GM04503 (cell line): Measurements from ENCODE around the gene ANKS1B.
"Not testable (repeated sequence)": the region's sequence is repeated elsewhere in the genome, so short reads cannot be mapped to it uniquely, and the experiment has no call there.

Experiments
- DNase-seq: peaks from one replicate; pipeline ENCODE4 v3.0.0-alpha.2; 2012; ENCODE audit warnings: low read depth

The ANKS1B gene

DNA sequence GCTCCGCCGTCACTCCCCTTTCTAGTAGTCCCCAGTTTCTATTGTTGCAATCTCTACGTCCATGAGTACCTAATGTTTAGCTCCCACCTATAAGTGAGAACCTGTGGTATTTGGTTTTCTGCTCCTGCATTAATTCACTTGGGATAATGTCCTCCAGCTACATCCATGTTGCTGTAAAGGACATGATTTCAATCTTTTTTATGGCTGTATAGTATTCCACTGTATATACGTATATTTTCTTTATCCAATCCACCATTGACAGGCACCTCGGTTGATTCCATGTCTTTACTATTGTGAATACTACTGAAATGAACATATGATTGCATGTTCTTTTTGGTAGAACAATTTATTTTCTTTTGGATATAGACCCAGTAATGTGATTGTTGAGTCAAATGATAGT is 114.7 kb downstream of the ANKS1B start:
- no peak for DNase-seq

- no peak for DNase-seq
These were observed 123.0 kb downstream of the ANKS1B start for GRCh38 chr12:99861731-99862130.

DNA sequence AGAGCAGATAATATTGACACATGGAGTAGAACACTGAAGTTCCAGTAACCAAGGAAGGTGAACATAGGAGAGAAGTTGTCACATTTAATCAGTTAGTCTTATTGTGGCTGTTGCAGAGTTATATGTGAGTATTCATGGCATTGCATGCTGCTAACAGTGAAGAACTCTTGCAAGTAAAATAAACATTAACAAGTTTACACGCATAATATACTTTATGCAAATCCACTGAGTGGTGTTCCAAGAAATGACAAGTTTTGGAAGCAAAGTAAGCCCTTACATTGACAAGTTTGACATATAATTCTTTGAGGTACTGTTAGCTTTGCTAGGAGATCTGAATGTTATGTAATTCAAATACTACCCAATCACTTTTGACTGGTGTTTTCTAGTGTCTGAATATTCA is 125.6 kb downstream of the ANKS1B start:
- DNase-seq, result no peak

GRCh38 chr12:99852666-99853065 is 132.1 kb downstream of the ANKS1B start:
- no peak for DNase-seq

DNA sequence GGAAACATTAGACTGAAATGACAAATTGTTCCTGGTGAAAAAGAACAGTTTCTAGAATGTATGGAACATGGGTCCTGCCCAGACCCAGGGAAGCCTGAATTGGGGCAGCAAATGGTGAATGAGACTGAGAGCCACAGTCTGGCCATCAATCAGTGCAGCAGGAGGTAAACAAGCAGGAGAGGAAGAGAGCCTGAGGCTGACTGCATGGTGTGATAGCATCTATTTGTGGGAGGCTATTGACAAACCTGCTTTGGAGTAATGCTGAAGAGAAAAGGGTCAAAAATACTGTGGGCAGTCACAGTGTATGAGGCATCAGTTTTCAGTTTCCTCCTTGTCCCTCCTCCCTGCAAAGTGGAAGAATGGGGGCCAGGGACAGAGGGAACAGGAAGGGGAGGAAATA is 136.8 kb downstream of the ANKS1B start:
- no peak for DNase-seq

DNA sequence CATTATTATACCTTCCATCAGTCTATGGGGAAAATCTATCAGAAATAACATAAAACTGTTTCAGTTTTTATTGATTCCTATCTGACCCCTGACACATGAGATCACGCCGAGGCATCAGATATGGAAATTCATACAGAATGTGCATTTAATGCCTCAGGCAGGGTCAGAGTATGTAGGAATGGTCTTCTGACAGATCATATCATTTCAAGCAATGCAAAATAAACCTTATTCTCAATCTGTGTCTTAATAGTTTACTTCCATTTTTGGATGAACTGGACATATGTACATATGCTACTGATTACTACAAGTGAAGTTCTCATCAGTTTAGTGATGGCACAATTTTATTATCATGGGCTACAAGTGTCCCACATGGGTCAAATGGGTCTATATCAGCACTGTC is 150.0 kb downstream of the ANKS1B start:
- no peak for DNase-seq

GRCh38 chr12:99833397-99833796 is 151.3 kb downstream of the ANKS1B start:
- no peak for DNase-seq

- no peak for DNase-seq
These were observed 159.7 kb downstream of the ANKS1B start for GRCh38 chr12:99824900-99825542.

DNA sequence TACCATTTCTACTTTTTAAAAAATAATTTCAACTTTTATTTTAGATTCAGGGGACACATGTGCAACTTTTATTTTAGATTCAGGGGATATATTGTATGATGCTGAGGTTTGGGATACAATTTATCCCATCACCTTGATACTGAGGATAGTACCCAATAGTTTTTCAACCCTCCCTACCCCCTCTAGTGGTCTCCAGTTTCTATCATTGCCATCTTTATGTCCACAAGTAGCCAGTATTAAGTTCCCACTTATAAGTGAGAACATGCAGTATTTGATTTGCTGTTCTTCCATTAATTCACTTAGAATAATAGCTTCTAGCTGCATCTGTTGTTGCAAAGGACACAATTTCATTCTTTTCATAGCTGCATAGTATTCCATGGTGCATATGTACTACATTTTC is 162.5 kb downstream of the ANKS1B start:
- no peak for DNase-seq

- peak; percentile 2 for DNase-seq
These were observed 173.8 kb downstream of the ANKS1B start for GRCh38 chr12:99810718-99811593.

GRCh38 chr12:99809909-99810308 is 174.8 kb downstream of the ANKS1B start:
- no peak for DNase-seq

GRCh38 chr12:99806304-99806703 is 178.4 kb downstream of the ANKS1B start:
- DNase-seq, result no peak

GRCh38 chr12:99804715-99805114 is 180.0 kb downstream of the ANKS1B start:
- DNase-seq, result no peak

DNA sequence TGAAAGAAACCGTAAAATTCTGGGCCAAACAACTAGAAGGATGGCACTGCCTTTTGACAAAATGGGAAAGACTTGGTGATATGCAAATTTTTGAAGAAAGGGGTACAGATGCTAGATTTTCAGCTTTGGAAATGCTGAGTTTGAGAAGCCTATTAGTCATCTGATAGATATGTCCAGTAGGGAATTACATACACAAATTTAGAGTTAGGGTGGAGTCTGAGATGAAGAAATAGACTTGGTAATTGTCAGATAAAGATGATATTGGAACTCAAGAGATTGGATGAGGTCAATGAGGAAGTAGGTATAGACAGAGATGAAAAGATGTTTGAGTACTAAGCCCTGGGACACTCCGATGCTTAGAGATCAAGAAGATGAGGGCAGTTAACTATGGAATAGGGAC is 184.1 kb downstream of the ANKS1B start:
- DNase-seq, result no peak

DNA sequence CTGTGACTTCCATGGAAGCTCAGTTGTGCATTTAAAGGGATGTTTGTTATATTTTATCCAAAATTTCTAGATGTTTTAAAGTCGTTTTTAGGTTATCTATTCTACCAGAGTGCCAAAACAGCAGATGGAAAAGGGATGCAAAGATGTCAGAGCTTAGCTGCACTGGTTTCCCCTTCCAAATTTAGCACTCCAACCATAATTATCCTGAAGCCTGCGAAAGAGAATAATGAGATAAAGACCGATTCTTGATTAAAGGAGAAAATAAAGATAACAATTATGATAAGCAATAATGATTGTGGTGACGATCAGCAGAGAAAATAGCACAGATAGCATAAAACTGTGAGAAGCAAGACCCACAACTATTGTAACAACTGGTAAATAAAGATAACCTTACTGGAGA is 186.8 kb downstream of the ANKS1B start:
- DNase-seq, result not testable (repeated sequence)

DNA sequence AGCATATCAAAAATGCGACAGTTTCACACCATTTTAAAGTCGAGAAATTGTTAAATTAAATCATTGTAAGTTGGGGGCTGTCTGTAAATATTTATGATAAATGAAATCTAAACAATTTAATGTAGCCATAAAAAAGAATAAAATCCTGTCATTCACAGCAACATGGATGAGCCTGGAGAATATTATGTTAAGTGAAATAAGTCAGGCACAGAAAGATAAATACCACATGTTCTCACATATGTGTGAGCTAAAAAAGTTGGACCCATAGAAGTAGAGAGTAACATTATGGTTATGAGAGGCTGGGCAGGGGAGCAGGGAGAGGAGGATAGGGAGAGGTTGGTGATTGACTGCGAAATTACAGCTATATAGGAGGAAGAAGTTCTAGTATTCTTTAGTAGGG is 201.3 kb downstream of the ANKS1B start:
- DNase-seq, result no peak

GRCh38 chr12:99772274-99772673 is 212.5 kb downstream of the ANKS1B start:
- DNase-seq, result no peak

DNA sequence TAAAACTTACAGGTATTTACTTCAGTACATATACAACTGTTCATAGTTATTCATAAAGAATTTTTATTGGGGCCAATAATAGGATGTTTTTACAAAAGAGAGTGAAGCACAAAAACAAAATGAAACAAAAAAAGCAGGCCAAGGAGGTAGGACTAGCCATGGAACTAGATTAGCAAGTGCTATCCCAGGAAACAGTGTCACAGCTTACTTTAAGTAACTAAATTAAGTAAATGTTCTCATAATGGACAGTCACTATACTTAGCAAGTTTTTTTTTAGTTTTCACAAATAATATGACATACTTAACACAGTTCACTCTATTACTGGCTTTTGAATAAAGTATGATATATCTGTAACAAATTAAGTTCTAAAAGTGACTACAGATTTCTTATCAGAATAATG is 213.1 kb downstream of the ANKS1B start:
- no peak for DNase-seq

DNA sequence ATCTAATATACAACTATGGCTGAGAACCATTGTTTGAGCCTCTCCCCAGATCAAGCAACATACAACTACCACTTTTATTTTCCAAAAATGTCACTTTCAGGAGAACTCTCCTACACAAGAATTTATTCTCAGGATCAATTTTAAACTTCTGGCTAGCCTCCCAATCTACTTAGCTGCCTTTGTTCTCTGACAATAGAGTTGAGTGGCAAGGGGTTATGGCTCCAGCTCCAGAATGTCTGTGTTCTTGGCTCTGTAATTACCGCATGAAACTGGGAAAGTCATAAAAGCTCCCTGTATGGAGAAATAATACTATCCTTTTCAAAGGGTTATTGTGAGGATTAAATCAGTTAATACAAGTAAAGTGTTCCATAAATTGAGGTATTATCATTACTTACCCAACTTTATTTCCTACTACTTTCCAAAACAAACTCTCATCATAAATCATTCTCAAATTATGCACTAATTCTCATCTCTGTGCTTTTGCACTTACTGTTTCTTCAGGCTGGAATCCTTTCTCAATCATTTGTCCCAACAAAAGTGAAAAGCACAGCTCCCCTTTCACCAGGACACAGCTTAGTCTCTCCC is 215.2 kb downstream of the ANKS1B start:
- DNase-seq, result no peak

DNA sequence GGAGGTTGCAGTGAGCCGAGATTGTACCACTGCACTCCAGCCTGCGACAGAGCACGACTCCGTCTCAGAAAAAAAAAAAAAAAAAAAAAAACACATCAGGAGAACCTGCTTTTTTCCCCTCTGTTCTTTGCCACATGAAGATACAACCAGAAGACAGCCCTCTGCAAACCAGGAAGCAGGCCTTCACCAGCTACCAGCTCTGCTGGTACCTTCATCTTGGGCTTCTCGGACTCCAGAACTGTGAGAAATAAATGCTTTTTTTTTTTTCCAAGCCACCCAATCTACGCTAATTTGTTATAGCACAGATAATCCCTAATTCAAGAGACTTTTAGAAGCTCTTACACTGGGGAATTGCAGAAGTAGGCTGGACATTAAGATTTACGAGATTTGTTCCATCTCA is 216.0 kb downstream of the ANKS1B start:
- DNase-seq, result no peak

DNA sequence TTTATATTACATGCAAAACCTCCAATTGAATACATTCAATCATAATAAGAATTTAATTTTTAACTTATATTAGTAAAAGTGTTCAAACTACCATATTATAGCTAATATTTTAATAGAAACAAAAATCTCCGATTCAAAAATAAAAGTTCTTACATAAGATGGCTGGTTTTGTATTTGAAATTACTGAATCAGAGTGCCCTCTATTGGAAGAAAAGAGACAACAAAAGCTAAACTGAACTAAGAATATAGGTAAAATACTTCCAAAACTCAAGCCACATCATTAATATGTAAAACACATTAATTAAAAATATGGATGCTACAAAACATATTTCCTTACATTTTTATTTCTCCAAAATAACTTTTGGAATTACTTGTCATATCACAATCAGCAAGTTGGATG is 216.9 kb downstream of the ANKS1B start:
- DNase-seq, result no peak

GRCh38 chr12:99766408-99766807 is 218.3 kb downstream of the ANKS1B start:
- no peak for DNase-seq

GRCh38 chr12:99765469-99766114 is 219.1 kb downstream of the ANKS1B start:
- no peak for DNase-seq
